Measurements from ENCODE around the gene LDB2. TPM values are rescaled to one million over a fixed set of nuclear protein-coding genes. Genes with fewer than 3 reads are reported as not detected.

The LDB2 gene
- total and polyA plus RNA-seq, 8 donors = 4.0 to 11.6 (median 5.9) TPM

GRCh38 chr4:16728111-16728510 lies 170.3 kb downstream of the LDB2 start:
- no peak for ATAC-seq

GRCh38 chr4:16727218-16727617 lies 171.2 kb downstream of the LDB2 start:
- ATAC-seq = no peak
- FAIRE-seq = no peak
- H3K27ac ChIP-seq = no peak overlapping the region
- H3K36me3 ChIP-seq = no peaks in the 10 kb centered on the region
- TF ChIP-seq CTCF (IDR thresholded peaks at IDR 0.05) = no peak
- H3K9me3 ChIP-seq = no peaks in the 10 kb centered on the region
- 55 to 59% methylated on average over 6 of the region's 6 CpGs for WGBS, 2 donors
- H3K4me3 ChIP-seq = no peak overlapping the region
- no peak for DNase-seq
- H3K27me3 ChIP-seq = no peaks in the 10 kb centered on the region
- intact Hi-C loops (cut with DNase I) = no loop called here
- H3K4me1 ChIP-seq = peaks cover 0 to 2% (median 0%) of the 10 kb centered on the region in 3 donors

More at GRCh38 chr4:16728111-16728510, 170.3 kb downstream of the LDB2 start:
- no peak for TF ChIP-seq CTCF (IDR thresholded peaks at IDR 0.05)
- Histone ChIP-seq H3K27me3 (no peaks in the 10 kb centered on the region), H3K4me1 (no peaks in the 10 kb centered on the region), H3K36me3 (no peaks in the 10 kb centered on the region), H3K9me3 (no peaks in the 10 kb centered on the region), H3K4me3 (no peak overlapping the region), H3K27ac (no peak overlapping the region)
- no peak for FAIRE-seq
- intact Hi-C loops (cut with DNase I) = no loop called here
- DNase-seq = no peak

- no peak for ATAC-seq
- Histone ChIP-seq H3K27ac (no peak overlapping the region), H3K27me3 (no peaks in the 10 kb centered on the region), H3K4me3 (no peak overlapping the region), H3K36me3 (no peaks in the 10 kb centered on the region), H3K4me1 (peaks cover 0 to 7% (median 4%) of the 10 kb centered on the region in 3 donors), H3K9me3 (no peaks in the 10 kb centered on the region)
- WGBS, 2 donors = 69 to 82% methylated on average over 8 of the region's 8 CpGs
- no peak for DNase-seq
- FAIRE-seq = no peak
- TF ChIP-seq CTCF (IDR thresholded peaks at IDR 0.05) = no peak
- intact Hi-C loops (cut with DNase I) = no loop called here
These were observed 171.9 kb downstream of the LDB2 start for GRCh38 chr4:16726368-16727050.

GRCh38 chr4:16725252-16725651 lies 173.2 kb downstream of the LDB2 start:
- no peak for ATAC-seq
- intact Hi-C loops (cut with DNase I) = no loop called here

More at GRCh38 chr4:16725252-16725651, 173.2 kb downstream of the LDB2 start:
- no peak overlapping the region for H3K4me3 ChIP-seq
- H3K27me3 ChIP-seq = no peaks in the 10 kb centered on the region
- 63 to 73% methylated on average over 6 of the region's 6 CpGs for WGBS, 2 donors
- DNase-seq (no peak), FAIRE-seq (no peak)
- no peaks in the 10 kb centered on the region for H3K9me3 ChIP-seq
- H3K36me3 ChIP-seq = no peaks in the 10 kb centered on the region
- TF ChIP-seq CTCF (IDR thresholded peaks at IDR 0.05) = no peak
- H3K27ac ChIP-seq = no peak overlapping the region
- H3K4me1 ChIP-seq = peaks cover 3 to 15% (median 6%) of the 10 kb centered on the region in 3 donors

Data from pancreas (tissue), 10 donors.